ENCODE data around the gene SMIM13.
A peak's percentile ranks its signal among the peaks of the same experiment; 100 is the strongest.

The SMIM13 gene

GRCh38 chr6:11161031-11161956, 67.7 kb downstream of the SMIM13 start:
- no peak for DNase-seq

GRCh38 chr6:11162262-11162661, 68.6 kb downstream of the SMIM13 start:
- no peak for DNase-seq

GRCh38 chr6:11163932-11164331, 70.3 kb downstream of the SMIM13 start:
- peak; percentile 84 for DNase-seq

- peak; percentile 27 for DNase-seq
These were observed 71.3 kb downstream of the SMIM13 start for GRCh38 chr6:11164717-11165646.

GRCh38 chr6:11166948-11167347, 73.3 kb downstream of the SMIM13 start:
- DNase-seq, result no peak

GRCh38 chr6:11168091-11168635, 74.5 kb downstream of the SMIM13 start:
- no peak for DNase-seq

- no peak for DNase-seq
These were observed 78.3 kb downstream of the SMIM13 start for GRCh38 chr6:11171952-11172351.

- no peak for DNase-seq
These were observed 79.1 kb downstream of the SMIM13 start for GRCh38 chr6:11172501-11173327.

- no peak for DNase-seq
These were observed 80.6 kb downstream of the SMIM13 start for GRCh38 chr6:11174242-11174611.

GRCh38 chr6:11177271-11177670, 83.6 kb downstream of the SMIM13 start:
- no peak for DNase-seq

- DNase-seq, result no peak
These were observed 85.4 kb downstream of the SMIM13 start for GRCh38 chr6:11179088-11179418.

GRCh38 chr6:11179419-11180202, 86.0 kb downstream of the SMIM13 start:
- DNase-seq, result no peak

- DNase-seq, result no peak
These were observed 88.0 kb downstream of the SMIM13 start for GRCh38 chr6:11181478-11182136.

- no peak for DNase-seq
These were observed 90.2 kb downstream of the SMIM13 start for GRCh38 chr6:11183761-11184362.

- DNase-seq, result no peak
These were observed 91.7 kb downstream of the SMIM13 start for GRCh38 chr6:11185204-11185842.

- no peak for DNase-seq
These were observed 93.7 kb downstream of the SMIM13 start for GRCh38 chr6:11187301-11187700.
